Measurements from ENCODE around the gene PHLDA2. TPM values are rescaled to one million over a fixed set of nuclear protein-coding genes. Genes with fewer than 3 reads are reported as not detected.
"Not testable (repeated sequence)": the region's sequence is repeated elsewhere in the genome, so short reads cannot be mapped to it uniquely, and the experiment has no call there.

PHLDA2 gene
- total RNA-seq, 2 donors from 2014 or later = 29.9 to 36.7 TPM

GRCh38 chr11:2947744-2948143, 18.5 kb upstream of the PHLDA2 start:
- ATAC-seq = no peak
- intact Hi-C loops (cut with DNase I, micrococcal nuclease) = no loop called here
- no peak for DNase-seq

GRCh38 chr11:2945757-2946287, 16.6 kb upstream of the PHLDA2 start:
- no peak for DNase-seq
- ATAC-seq = no peak
- intact Hi-C loops (cut with DNase I, micrococcal nuclease) = no loop called here

- intact Hi-C loops (cut with DNase I, micrococcal nuclease) = no loop called here
- DNase-seq (peak; percentile 89 to 91), ATAC-seq (peak; percentile 54)
These were observed 16.0 kb upstream of the PHLDA2 start for GRCh38 chr11:2945031-2945756.

- intact Hi-C loops (cut with DNase I, micrococcal nuclease) = no loop called here
- DNase-seq (no peak), ATAC-seq (no peak)
These were observed 15.3 kb upstream of the PHLDA2 start for GRCh38 chr11:2944530-2944929.

- intact Hi-C loops (cut with DNase I, micrococcal nuclease) = no loop called here
- peak; percentile 75 to 79 for DNase-seq
These were observed 14.5 kb upstream of the PHLDA2 start for GRCh38 chr11:2943711-2944118.

GRCh38 chr11:2942872-2943710, 13.9 kb upstream of the PHLDA2 start:
- ATAC-seq = no peak
- no peak for DNase-seq
- intact Hi-C loops (cut with DNase I, micrococcal nuclease) = no loop called here

More at GRCh38 chr11:2943711-2944118, 14.5 kb upstream of the PHLDA2 start:
- peak; percentile 57 for ATAC-seq

GRCh38 chr11:2942447-2942846, 13.2 kb upstream of the PHLDA2 start:
- ATAC-seq (no peak), DNase-seq (no peak)
- intact Hi-C loops (cut with DNase I, micrococcal nuclease) = no loop called here

GRCh38 chr11:2940921-2941821, 12.0 kb upstream of the PHLDA2 start:
- intact Hi-C loops (cut with DNase I, micrococcal nuclease) = no loop called here
- ATAC-seq (peak; percentile 64), DNase-seq (peak; percentile 75)

- DNase-seq (peak; percentile 65 to 91), ATAC-seq (peak; percentile 71)
- intact Hi-C loops (cut with DNase I, micrococcal nuclease) = no loop called here
These were observed 11.1 kb upstream of the PHLDA2 start for GRCh38 chr11:2940147-2940920.

- DNase-seq; intact Hi-C loops (cut with DNase I, micrococcal nuclease): not testable (repeated sequence)
These were observed 9.5 kb upstream of the PHLDA2 start for GRCh38 chr11:2938458-2939418.

GRCh38 chr11:2937641-2938457, 8.6 kb upstream of the PHLDA2 start:
- ATAC-seq; intact Hi-C loops (cut with DNase I, micrococcal nuclease); DNase-seq: not testable (repeated sequence)

More at GRCh38 chr11:2938458-2939418, 9.5 kb upstream of the PHLDA2 start:
- not testable (repeated sequence) for ATAC-seq

- ATAC-seq = no peak
- intact Hi-C loops (cut with DNase I, micrococcal nuclease) = no loop called here
- peak in 1 of 2 donors; percentile 27 for DNase-seq
These were observed 5.5 kb upstream of the PHLDA2 start for GRCh38 chr11:2934611-2935239.

GRCh38 chr11:2934021-2934550, 4.9 kb upstream of the PHLDA2 start:
- intact Hi-C loops (cut with DNase I, micrococcal nuclease) = no loop called here
- DNase-seq (no peak), ATAC-seq (no peak)

GRCh38 chr11:2933375-2934020, 4.3 kb upstream of the PHLDA2 start:
- intact Hi-C loops (cut with DNase I, micrococcal nuclease) = no loop called here
- peak; percentile 76 to 89 for DNase-seq
- ATAC-seq = peak; percentile 33

GRCh38 chr11:2932850-2933251, 3.6 kb upstream of the PHLDA2 start:
- intact Hi-C loops (cut with DNase I, micrococcal nuclease) = no loop called here
- no peak for ATAC-seq
- DNase-seq = peak in 1 of 2 donors; percentile 31
